ENCODE data around the gene TBXAS1.

TBXAS1 gene

DNA sequence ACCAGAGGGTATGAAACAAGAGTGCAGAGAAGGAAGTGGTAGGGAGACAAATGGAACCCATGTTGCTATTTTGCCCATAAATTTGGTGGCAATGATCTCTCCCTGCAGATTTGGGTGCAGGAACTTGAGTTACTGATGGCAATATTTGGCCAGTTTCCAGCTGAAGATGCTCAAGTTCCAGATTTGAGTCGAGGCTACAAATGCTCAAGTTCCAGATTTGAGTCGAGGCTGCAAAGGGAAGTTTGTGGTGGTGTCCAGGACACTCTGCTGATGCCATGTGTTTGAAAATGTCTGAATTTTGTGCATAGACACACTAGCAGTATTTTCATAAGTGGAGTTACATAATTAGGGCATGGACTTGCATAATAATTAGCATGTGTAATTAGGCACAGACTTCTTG, 40.8 kb downstream of the TBXAS1 start:
- Histone ChIP-seq H3K4me3 (ENCODE audit: low read length) (no peak overlapping the region), H3K4me1 (ENCODE audit: low read length) (peaks cover 7% of the 10 kb centered on the region), H3K27me3 (replicated peaks; ENCODE audit: insufficient read depth, low read length) (no peaks in the 10 kb centered on the region), H3K27ac (ENCODE audit: low read length) (no peak overlapping the region), H3K9me2 (replicated peaks; ENCODE audit: insufficient read depth, low read length) (no peaks in the 10 kb centered on the region), H3K9ac (ENCODE audit: low read length) (no peak overlapping the region), H2AFZ (ENCODE audit: low read length) (no peak overlapping the region), H3K9me3 (replicated peaks; ENCODE audit: insufficient read depth, low read length) (no peaks in the 10 kb centered on the region), H3F3A (ENCODE audit: insufficient read depth, low read length) (0 out of 2 replicates have a peak, but pooled peaks cover 2% of the 10 kb centered on the region), H3K36me3 (replicated peaks; ENCODE audit: insufficient read depth, low read length) (no peaks in the 10 kb centered on the region), H3K79me2 (ENCODE audit: low read length) (no peaks in the 10 kb centered on the region), H3K4me2 (ENCODE audit: low read depth, low read length) (no peak overlapping the region), H4K20me1 (ENCODE audit: insufficient read depth, low read length) (no peaks in the 10 kb centered on the region)
- DNase-seq, result no peak
- TF ChIP-seq, protein P1, sequence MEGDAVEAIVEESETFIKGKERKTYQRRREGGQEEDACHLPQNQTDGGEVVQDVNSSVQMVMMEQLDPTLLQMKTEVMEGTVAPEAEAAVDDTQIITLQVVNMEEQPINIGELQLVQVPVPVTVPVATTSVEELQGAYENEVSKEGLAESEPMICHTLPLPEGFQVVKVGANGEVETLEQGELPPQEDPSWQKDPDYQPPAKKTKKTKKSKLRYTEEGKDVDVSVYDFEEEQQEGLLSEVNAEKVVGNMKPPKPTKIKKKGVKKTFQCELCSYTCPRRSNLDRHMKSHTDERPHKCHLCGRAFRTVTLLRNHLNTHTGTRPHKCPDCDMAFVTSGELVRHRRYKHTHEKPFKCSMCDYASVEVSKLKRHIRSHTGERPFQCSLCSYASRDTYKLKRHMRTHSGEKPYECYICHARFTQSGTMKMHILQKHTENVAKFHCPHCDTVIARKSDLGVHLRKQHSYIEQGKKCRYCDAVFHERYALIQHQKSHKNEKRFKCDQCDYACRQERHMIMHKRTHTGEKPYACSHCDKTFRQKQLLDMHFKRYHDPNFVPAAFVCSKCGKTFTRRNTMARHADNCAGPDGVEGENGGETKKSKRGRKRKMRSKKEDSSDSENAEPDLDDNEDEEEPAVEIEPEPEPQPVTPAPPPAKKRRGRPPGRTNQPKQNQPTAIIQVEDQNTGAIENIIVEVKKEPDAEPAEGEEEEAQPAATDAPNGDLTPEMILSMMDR (IDR thresholded peaks at IDR 0.05; ENCODE audit: low read length), result no peak
- TF ChIP-seq EZH2 (optimal IDR thresholded peaks at IDR 0.05; ENCODE audit: low read depth, low read length) (no peak), EZH2phosphoT487 (IDR thresholded peaks at IDR 0.05; ENCODE audit: low read length) (no peak)

- Histone ChIP-seq H3K4me2 (ENCODE audit: low read depth, low read length) (no peak overlapping the region), H3K27me3 (replicated peaks; ENCODE audit: insufficient read depth, low read length) (no peaks in the 10 kb centered on the region), H3K27ac (ENCODE audit: low read length) (no peak overlapping the region), H2AFZ (ENCODE audit: low read length) (no peak overlapping the region), H3K4me1 (ENCODE audit: low read length) (peaks cover 7% of the 10 kb centered on the region), H3K4me3 (ENCODE audit: low read length) (no peak overlapping the region), H3K79me2 (ENCODE audit: low read length) (no peaks in the 10 kb centered on the region), H3K9me2 (replicated peaks; ENCODE audit: insufficient read depth, low read length) (no peaks in the 10 kb centered on the region), H3F3A (ENCODE audit: insufficient read depth, low read length) (0 out of 2 replicates have a peak, but pooled peaks cover 2% of the 10 kb centered on the region), H4K20me1 (ENCODE audit: insufficient read depth, low read length) (no peaks in the 10 kb centered on the region), H3K36me3 (replicated peaks; ENCODE audit: insufficient read depth, low read length) (no peaks in the 10 kb centered on the region), H3K9ac (ENCODE audit: low read length) (no peak overlapping the region), H3K9me3 (replicated peaks; ENCODE audit: insufficient read depth, low read length) (no peaks in the 10 kb centered on the region)
- TF ChIP-seq, protein P1 (IDR thresholded peaks at IDR 0.05; ENCODE audit: low read length), result no peak
- TF ChIP-seq EZH2 (optimal IDR thresholded peaks at IDR 0.05; ENCODE audit: low read depth, low read length), result no peak
- TF ChIP-seq EZH2phosphoT487 (IDR thresholded peaks at IDR 0.05; ENCODE audit: low read length), result no peak
- no peak for DNase-seq
Observed at GRCh38 chr7:139870380-139870779, 41.3 kb downstream of the TBXAS1 start.

GRCh38 chr7:139871331-139871730, 42.3 kb downstream of the TBXAS1 start:
- TF ChIP-seq, protein P1 (IDR thresholded peaks at IDR 0.05; ENCODE audit: low read length), result no peak
- TF ChIP-seq EZH2 (optimal IDR thresholded peaks at IDR 0.05; ENCODE audit: low read depth, low read length), result no peak
- no peak for TF ChIP-seq EZH2phosphoT487 (IDR thresholded peaks at IDR 0.05; ENCODE audit: low read length)
- Histone ChIP-seq H3K79me2 (ENCODE audit: low read length) (no peaks in the 10 kb centered on the region), H3K4me1 (ENCODE audit: low read length) (peaks cover 13% of the 10 kb centered on the region), H3K4me2 (ENCODE audit: low read depth, low read length) (no peak overlapping the region), H3K27me3 (replicated peaks; ENCODE audit: insufficient read depth, low read length) (no peaks in the 10 kb centered on the region), H3K4me3 (ENCODE audit: low read length) (no peak overlapping the region), H3K27ac (ENCODE audit: low read length) (no peak overlapping the region), H4K20me1 (ENCODE audit: insufficient read depth, low read length) (no peaks in the 10 kb centered on the region), H3K9me3 (replicated peaks; ENCODE audit: insufficient read depth, low read length) (no peaks in the 10 kb centered on the region), H3K9me2 (replicated peaks; ENCODE audit: insufficient read depth, low read length) (no peaks in the 10 kb centered on the region), H3F3A (ENCODE audit: insufficient read depth, low read length) (0 out of 2 replicates have a peak, but pooled peaks cover 2% of the 10 kb centered on the region), H3K9ac (ENCODE audit: low read length) (no peak overlapping the region), H3K36me3 (replicated peaks; ENCODE audit: insufficient read depth, low read length) (no peaks in the 10 kb centered on the region), H2AFZ (ENCODE audit: low read length) (no peak overlapping the region)
- no peak for DNase-seq
